NCI-H1092 treated with DMSO at 0.1 percent for 48 hours (cell line): ENCODE results near the gene SPRYD7.
"Not testable (repeated sequence)": the region's sequence is repeated elsewhere in the genome, so short reads cannot be mapped to it uniquely, and the experiment has no call there.

Experiments used
- DNase-seq: peaks from one replicate; lab custom pipeline; 2025; lab: John Stamatoyannopoulos, UW

The SPRYD7 gene

GRCh38 chr13:49936075-49936967 is at the start of gene SPRYD7:
SPRYD7 (minus strand) TSS chr13:49936340; CDS start chr13:49936235, 105 bp downstream.
- peak; percentile 94 for DNase-seq

GRCh38 chr13:49985129-49985528 is 49.0 kb upstream of the SPRYD7 start:
- no peak for DNase-seq

GRCh38 chr13:49980266-49980665 is 44.1 kb upstream of the SPRYD7 start:
- no peak for DNase-seq

GRCh38 chr13:49977992-49978391 is 41.9 kb upstream of the SPRYD7 start:
- DNase-seq = no peak

- DNase-seq = peak; percentile 63
These were observed 40.4 kb upstream of the SPRYD7 start for GRCh38 chr13:49976314-49977258.

- DNase-seq = no peak
These were observed 39.7 kb upstream of the SPRYD7 start for GRCh38 chr13:49975826-49976225.

- DNase-seq = no peak
These were observed 36.6 kb upstream of the SPRYD7 start for GRCh38 chr13:49972709-49973108.

- DNase-seq = no peak
These were observed 31.3 kb upstream of the SPRYD7 start for GRCh38 chr13:49967456-49967855.

GRCh38 chr13:49958321-49958720 is 22.2 kb upstream of the SPRYD7 start:
- DNase-seq = no peak

- no peak for DNase-seq
These were observed 20.0 kb upstream of the SPRYD7 start for GRCh38 chr13:49956131-49956530.

- DNase-seq = no peak
These were observed 18.7 kb upstream of the SPRYD7 start for GRCh38 chr13:49954674-49955455.

- DNase-seq = no peak
These were observed 17.4 kb upstream of the SPRYD7 start for GRCh38 chr13:49953560-49953959.

GRCh38 chr13:49951754-49952535 is 15.8 kb upstream of the SPRYD7 start:
- DNase-seq = no peak

- DNase-seq = not testable (repeated sequence)
These were observed 12.7 kb upstream of the SPRYD7 start for GRCh38 chr13:49948777-49949270.

GRCh38 chr13:49939321-49939720 is 3.2 kb upstream of the SPRYD7 start:
- DNase-seq = no peak

GRCh38 chr13:49938921-49939320 is 2.8 kb upstream of the SPRYD7 start:
- no peak for DNase-seq

- DNase-seq = no peak
These were observed 2.2 kb upstream of the SPRYD7 start for GRCh38 chr13:49938314-49938713.

GRCh38 chr13:49936968-49937273 is 781 bp upstream of the SPRYD7 start:
- DNase-seq = no peak

- DNase-seq = no peak
These were observed 717 bp downstream of the SPRYD7 start for GRCh38 chr13:49935171-49936074.

- DNase-seq = no peak
These were observed 2.6 kb downstream of the SPRYD7 start for GRCh38 chr13:49933511-49933910.
